ENCODE data around the gene TSKS. TPM values are rescaled to one million over a fixed set of nuclear protein-coding genes. Genes with fewer than 3 reads are reported as not detected.
"Not testable (repeated sequence)": the region's sequence is repeated elsewhere in the genome, so short reads cannot be mapped to it uniquely, and the experiment has no call there.

The TSKS gene
- total and polyA plus RNA-seq, 9 donors, result 0.24 to 1.8 (median 0.69) TPM

DNA sequence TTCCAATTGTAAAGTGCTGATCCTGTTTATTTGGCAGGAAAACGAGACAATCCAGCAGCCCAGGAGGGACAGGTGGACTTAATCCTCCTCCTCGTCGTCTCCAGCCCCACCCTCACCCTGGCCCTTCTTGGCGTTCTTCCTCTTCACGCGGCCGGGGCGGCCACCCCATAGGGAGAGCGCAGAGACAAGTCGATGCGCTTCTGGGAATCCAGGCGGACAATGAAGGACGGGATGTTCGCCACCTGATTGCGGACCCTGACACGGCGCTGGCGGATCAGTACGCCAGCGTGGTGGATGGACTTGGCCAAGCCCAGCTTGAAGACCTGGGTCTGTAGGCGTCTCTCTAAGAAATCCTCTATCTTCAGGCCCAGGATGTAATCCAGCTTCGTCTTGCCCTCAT is 43.7 kb downstream of the TSKS start:
- not testable (repeated sequence) for DNase-seq; H3K27me3 ChIP-seq (ENCODE audit: control insufficient read depth, insufficient read depth, low read length); H3K9me3 ChIP-seq (replicated peaks; ENCODE audit: control insufficient read depth, low read depth, low read length); H3K4me3 ChIP-seq (ENCODE audit: low read length); H3K36me3 ChIP-seq (ENCODE audit: control insufficient read depth, insufficient read depth, low read length); H3K27ac ChIP-seq (ENCODE audit: low read length); H3K4me1 ChIP-seq (ENCODE audit: control insufficient read depth, insufficient read depth, low read length)
- WGBS (ENCODE audit: insufficient coverage), result 72% methylated on average over 21 of the region's 22 CpGs

GRCh38 chr19:49718991-49719390 is 44.1 kb downstream of the TSKS start:
- 62% methylated on average over 2 of the region's 6 CpGs for WGBS (ENCODE audit: insufficient coverage)
- DNase-seq, result no peak
- Histone ChIP-seq H3K27ac (ENCODE audit: low read length) (no peak overlapping the region), H3K4me1 (ENCODE audit: control insufficient read depth, insufficient read depth, low read length) (peaks cover 2% of the 10 kb centered on the region), H3K4me3 (ENCODE audit: low read length) (no peak overlapping the region), H3K36me3 (ENCODE audit: control insufficient read depth, insufficient read depth, low read length) (peaks cover 3% of the 10 kb centered on the region), H3K9me3 (replicated peaks; ENCODE audit: control insufficient read depth, low read depth, low read length) (no peaks in the 10 kb centered on the region), H3K27me3 (ENCODE audit: control insufficient read depth, insufficient read depth, low read length) (no peaks in the 10 kb centered on the region)

GRCh38 chr19:49718511-49718910 is 44.6 kb downstream of the TSKS start:
- Histone ChIP-seq H3K4me3 (ENCODE audit: low read length) (no peak overlapping the region), H3K27ac (ENCODE audit: low read length) (no peak overlapping the region)
- 78% methylated on average over 6 of the region's 8 CpGs for WGBS (ENCODE audit: insufficient coverage)

GRCh38 chr19:49716154-49716553 is 47.0 kb downstream of the TSKS start:
- no peaks in the 10 kb centered on the region for H3K9me3 ChIP-seq (replicated peaks; ENCODE audit: control insufficient read depth, low read depth, low read length)
- H3K27me3 ChIP-seq (ENCODE audit: control insufficient read depth, insufficient read depth, low read length), result no peaks in the 10 kb centered on the region
- no peaks in the 10 kb centered on the region for H3K36me3 ChIP-seq (ENCODE audit: control insufficient read depth, insufficient read depth, low read length)
- DNase-seq, result no peak
- WGBS (ENCODE audit: insufficient coverage), result 71% methylated on average over 1 of the region's 3 CpGs
- peaks cover 14% of the 10 kb centered on the region for H3K4me1 ChIP-seq (ENCODE audit: control insufficient read depth, insufficient read depth, low read length)
- H3K4me3 ChIP-seq (ENCODE audit: low read length), result no peak overlapping the region
- H3K27ac ChIP-seq (ENCODE audit: low read length), result no peak overlapping the region

More at GRCh38 chr19:49718511-49718910, 44.6 kb downstream of the TSKS start:
- Histone ChIP-seq H3K36me3 (ENCODE audit: control insufficient read depth, insufficient read depth, low read length) (peaks cover 3% of the 10 kb centered on the region), H3K4me1 (ENCODE audit: control insufficient read depth, insufficient read depth, low read length) (peaks cover 5% of the 10 kb centered on the region), H3K9me3 (replicated peaks; ENCODE audit: control insufficient read depth, low read depth, low read length) (no peaks in the 10 kb centered on the region), H3K27me3 (ENCODE audit: control insufficient read depth, insufficient read depth, low read length) (no peaks in the 10 kb centered on the region)
- peak; percentile 61 for DNase-seq

- H3K27me3 ChIP-seq (ENCODE audit: control insufficient read depth, insufficient read depth, low read length), result no peaks in the 10 kb centered on the region
- H3K27ac ChIP-seq (ENCODE audit: low read length), result peak overlapping the region; percentile 1
- no peak overlapping the region for H3K4me3 ChIP-seq (ENCODE audit: low read length)
- H3K36me3 ChIP-seq (ENCODE audit: control insufficient read depth, insufficient read depth, low read length), result peaks cover 5% of the 10 kb centered on the region
- no peaks in the 10 kb centered on the region for H3K9me3 ChIP-seq (replicated peaks; ENCODE audit: control insufficient read depth, low read depth, low read length)
- peaks cover 14% of the 10 kb centered on the region for H3K4me1 ChIP-seq (ENCODE audit: control insufficient read depth, insufficient read depth, low read length)
- WGBS (ENCODE audit: insufficient coverage), result 49% methylated on average over 7 of the region's 8 CpGs
- DNase-seq, result peak; percentile 30
Observed at GRCh38 chr19:49713236-49713845, 49.8 kb downstream of the TSKS start.

DNA sequence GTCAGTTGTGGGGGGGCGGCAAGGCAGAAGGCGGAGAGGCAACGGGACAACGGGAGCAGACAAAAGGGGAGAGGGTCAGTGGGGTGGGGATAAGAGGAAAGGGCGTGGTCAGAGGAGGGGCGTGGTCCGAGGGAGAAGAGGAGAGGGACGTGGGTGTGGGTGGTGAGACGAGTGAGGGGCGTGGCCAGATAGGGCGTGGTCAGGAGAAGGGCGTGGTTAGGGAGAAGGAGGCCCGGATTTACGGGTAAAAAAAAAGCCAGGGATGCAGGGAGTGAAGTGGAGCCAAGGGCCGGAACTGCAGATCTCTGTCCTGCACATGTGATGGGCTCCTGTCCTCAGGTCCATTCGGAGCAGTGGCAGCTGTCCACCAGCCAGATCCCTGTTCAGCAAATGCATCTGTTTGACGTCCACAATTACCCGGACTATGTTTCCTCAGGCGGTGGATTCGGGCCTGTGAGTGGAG is 50.7 kb downstream of the TSKS start:
- whole genome bisulfite sequencing (ENCODE audit: insufficient coverage), result 53% methylated on average over 18 of the region's 20 CpGs
- no peaks in the 10 kb centered on the region for H3K9me3 ChIP-seq (replicated peaks; ENCODE audit: control insufficient read depth, low read depth, low read length)
- H3K4me1 ChIP-seq (ENCODE audit: control insufficient read depth, insufficient read depth, low read length), result peaks cover 14% of the 10 kb centered on the region
- peaks cover 5% of the 10 kb centered on the region for H3K36me3 ChIP-seq (ENCODE audit: control insufficient read depth, insufficient read depth, low read length)
- H3K27me3 ChIP-seq (ENCODE audit: control insufficient read depth, insufficient read depth, low read length), result no peaks in the 10 kb centered on the region
- H3K27ac ChIP-seq (ENCODE audit: low read length), result no peak overlapping the region
- no peak overlapping the region for H3K4me3 ChIP-seq (ENCODE audit: low read length)
- peak; percentile 45 for DNase-seq

DNA sequence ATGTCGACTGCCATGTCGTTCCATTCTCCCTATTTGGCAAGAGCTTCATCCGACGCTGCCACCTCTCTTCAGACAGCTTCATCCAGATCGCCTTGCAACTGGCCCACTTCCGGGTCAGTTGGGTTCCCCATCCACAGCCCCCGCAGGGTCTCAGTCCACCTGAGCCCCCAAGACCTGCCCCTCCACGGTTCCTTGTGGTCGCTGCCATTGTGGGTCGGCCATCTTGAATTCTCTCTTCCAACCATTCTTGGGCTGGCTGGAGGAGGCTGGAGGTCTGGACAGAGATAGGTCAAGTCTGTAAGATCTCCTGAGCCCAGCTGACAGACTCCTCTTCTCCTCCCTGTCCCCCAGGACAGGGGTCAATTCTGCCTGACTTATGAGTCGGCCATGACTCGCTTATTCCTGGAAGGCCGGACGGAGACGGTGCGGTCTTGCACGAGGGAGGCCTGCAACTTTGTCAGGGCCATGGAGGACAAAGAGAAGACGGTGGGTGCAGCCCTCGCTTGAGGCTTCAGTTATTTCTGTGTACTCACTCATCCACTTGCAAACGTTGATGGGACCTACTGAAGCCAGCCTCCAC is 52.6 kb downstream of the TSKS start:
- Histone ChIP-seq H3K27ac (ENCODE audit: low read length) (no peak overlapping the region), H3K4me3 (ENCODE audit: low read length) (no peak overlapping the region), H3K9me3 (replicated peaks; ENCODE audit: control insufficient read depth, low read depth, low read length) (no peaks in the 10 kb centered on the region), H3K27me3 (ENCODE audit: control insufficient read depth, insufficient read depth, low read length) (no peaks in the 10 kb centered on the region), H3K4me1 (ENCODE audit: control insufficient read depth, insufficient read depth, low read length) (peaks cover 12% of the 10 kb centered on the region), H3K36me3 (ENCODE audit: control insufficient read depth, insufficient read depth, low read length) (peaks cover 7% of the 10 kb centered on the region)
- no peak for DNase-seq
- 91% methylated on average over 16 of the region's 20 CpGs for WGBS (ENCODE audit: insufficient coverage)

DNA sequence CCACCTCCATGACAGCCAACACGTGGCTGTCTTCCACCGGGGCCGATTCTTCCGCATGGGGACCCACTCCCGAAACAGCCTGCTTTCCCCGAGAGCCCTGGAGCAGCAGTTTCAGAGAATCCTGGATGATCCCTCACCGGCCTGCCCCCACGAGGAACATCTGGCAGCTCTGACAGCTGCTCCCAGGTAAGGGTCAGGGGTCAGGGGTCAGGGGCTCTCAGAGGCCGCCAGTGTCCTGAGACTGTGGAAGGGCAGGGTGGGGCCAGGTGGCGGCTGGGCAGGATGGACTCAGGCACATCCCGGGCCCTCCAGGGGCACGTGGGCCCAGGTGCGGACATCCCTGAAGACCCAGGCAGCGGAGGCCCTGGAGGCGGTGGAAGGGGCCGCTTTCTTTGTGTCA is 57.2 kb downstream of the TSKS start:
- no peak for DNase-seq
- Histone ChIP-seq H3K27ac (ENCODE audit: low read length) (no peak overlapping the region), H3K27me3 (ENCODE audit: control insufficient read depth, insufficient read depth, low read length) (no peaks in the 10 kb centered on the region), H3K4me3 (ENCODE audit: low read length) (no peak overlapping the region), H3K36me3 (ENCODE audit: control insufficient read depth, insufficient read depth, low read length) (peaks cover 7% of the 10 kb centered on the region), H3K4me1 (ENCODE audit: control insufficient read depth, insufficient read depth, low read length) (no peaks in the 10 kb centered on the region), H3K9me3 (replicated peaks; ENCODE audit: control insufficient read depth, low read depth, low read length) (no peaks in the 10 kb centered on the region)
- WGBS (ENCODE audit: insufficient coverage), result 87% methylated on average over 16 of the region's 16 CpGs

GRCh38 chr19:49704888-49705642 is 58.0 kb downstream of the TSKS start:
- Histone ChIP-seq H3K4me1 (ENCODE audit: control insufficient read depth, insufficient read depth, low read length) (no peaks in the 10 kb centered on the region), H3K9me3 (replicated peaks; ENCODE audit: control insufficient read depth, low read depth, low read length) (no peaks in the 10 kb centered on the region), H3K36me3 (ENCODE audit: control insufficient read depth, insufficient read depth, low read length) (peaks cover 4% of the 10 kb centered on the region), H3K4me3 (ENCODE audit: low read length) (no peak overlapping the region), H3K27me3 (ENCODE audit: control insufficient read depth, insufficient read depth, low read length) (no peaks in the 10 kb centered on the region), H3K27ac (ENCODE audit: low read length) (no peak overlapping the region)
- 91% methylated on average over 11 of the region's 22 CpGs for WGBS (ENCODE audit: insufficient coverage)
- no peak for DNase-seq

- no peaks in the 10 kb centered on the region for H3K9me3 ChIP-seq (replicated peaks; ENCODE audit: control insufficient read depth, low read depth, low read length)
- no peaks in the 10 kb centered on the region for H3K27me3 ChIP-seq (ENCODE audit: control insufficient read depth, insufficient read depth, low read length)
- 46% methylated on average over 33 of the region's 40 CpGs for WGBS (ENCODE audit: insufficient coverage)
- no peaks in the 10 kb centered on the region for H3K36me3 ChIP-seq (ENCODE audit: control insufficient read depth, insufficient read depth, low read length)
- no peak overlapping the region for H3K27ac ChIP-seq (ENCODE audit: low read length)
- no peak overlapping the region for H3K4me3 ChIP-seq (ENCODE audit: low read length)
- no peaks in the 10 kb centered on the region for H3K4me1 ChIP-seq (ENCODE audit: control insufficient read depth, insufficient read depth, low read length)
- no peak for DNase-seq
Observed at GRCh38 chr19:49701271-49701786, 61.8 kb downstream of the TSKS start.
